Right lobe of liver (tissue), 4 donors: ENCODE results near the gene TCF12.

ENCODE experiments used
- POLR2A ChIP-seq: fragments of 450-650 bp; IDR thresholded peaks from one replicate; pipeline ENCODE4 v1.6.1; 2017; ENCODE audit warnings: antibody characterized with exemption, mild to moderate bottlenecking
- TF ChIP-seq, protein P1 (sequence below), 4 donors: fragments of 200-600 bp in 3 of 4; fragments of 450-650 bp in 1 of 4; IDR thresholded peaks; one replicate each; pipeline versions ENCODE4 v1.5.1 to v1.8.0; 2016 to 2022; ENCODE audit warnings: antibody characterized with exemption in 4 of 4, mild to moderate bottlenecking in 2 of 4
- donor health status: DM: no; HTN: no; CAD: no.
- donor health status: DM: no; HTN: no; CAD: no.
- donor health status: DM: no; HTN: yes; CAD: no.

DNA sequence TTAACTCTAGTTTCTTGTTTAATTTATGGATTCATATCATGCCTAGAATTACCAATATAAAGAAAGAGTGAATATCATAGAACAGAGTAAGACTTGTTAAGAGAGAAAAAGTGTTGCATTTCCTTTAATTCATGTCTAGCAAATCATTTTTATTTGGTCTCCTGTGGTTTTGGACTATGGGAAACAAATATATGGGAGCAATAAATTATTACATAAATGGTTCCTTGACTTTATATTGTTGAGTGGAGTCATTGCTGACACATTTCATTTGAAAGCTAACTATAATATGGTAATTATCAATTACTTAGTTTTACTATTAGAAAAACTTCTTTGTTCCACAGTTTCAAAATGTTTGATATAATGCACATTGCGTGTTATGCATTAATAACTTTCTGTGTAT lies 313.1 kb downstream of the TCF12 start:
- TF ChIP-seq, protein P1, sequence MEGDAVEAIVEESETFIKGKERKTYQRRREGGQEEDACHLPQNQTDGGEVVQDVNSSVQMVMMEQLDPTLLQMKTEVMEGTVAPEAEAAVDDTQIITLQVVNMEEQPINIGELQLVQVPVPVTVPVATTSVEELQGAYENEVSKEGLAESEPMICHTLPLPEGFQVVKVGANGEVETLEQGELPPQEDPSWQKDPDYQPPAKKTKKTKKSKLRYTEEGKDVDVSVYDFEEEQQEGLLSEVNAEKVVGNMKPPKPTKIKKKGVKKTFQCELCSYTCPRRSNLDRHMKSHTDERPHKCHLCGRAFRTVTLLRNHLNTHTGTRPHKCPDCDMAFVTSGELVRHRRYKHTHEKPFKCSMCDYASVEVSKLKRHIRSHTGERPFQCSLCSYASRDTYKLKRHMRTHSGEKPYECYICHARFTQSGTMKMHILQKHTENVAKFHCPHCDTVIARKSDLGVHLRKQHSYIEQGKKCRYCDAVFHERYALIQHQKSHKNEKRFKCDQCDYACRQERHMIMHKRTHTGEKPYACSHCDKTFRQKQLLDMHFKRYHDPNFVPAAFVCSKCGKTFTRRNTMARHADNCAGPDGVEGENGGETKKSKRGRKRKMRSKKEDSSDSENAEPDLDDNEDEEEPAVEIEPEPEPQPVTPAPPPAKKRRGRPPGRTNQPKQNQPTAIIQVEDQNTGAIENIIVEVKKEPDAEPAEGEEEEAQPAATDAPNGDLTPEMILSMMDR (IDR thresholded peaks at IDR 0.05), result no peak
- TF ChIP-seq POLR2A, result no peak
